ENCODE measurements around the gene HEG1. TPM values are rescaled to one million over a fixed set of nuclear protein-coding genes. Genes with fewer than 3 reads are reported as not detected.

HEG1 gene
- total RNA-seq, 2 donors from 2014 or later = 9.8 to 13.9 TPM

- Mint-ChIP-seq H3K36me3 (peaks cover 9 to 15% of the 10 kb centered on the region in 2 donors), H3K27ac (no peak overlapping the region), H3K9me3 (no peaks in the 10 kb centered on the region)
- no peak for DNase-seq (ENCODE audit: low spot score in 2 of 2)
- ATAC-seq = no peak
These were observed 58.2 kb downstream of the HEG1 start for GRCh38 chr3:124997303-124998246.

- H3K36me3 Mint-ChIP-seq = peaks cover 0 to 10% of the 10 kb centered on the region in 2 donors
- H3K27ac Mint-ChIP-seq = no peak overlapping the region
- ATAC-seq (peak; percentile 84 to 85), DNase-seq (ENCODE audit: low spot score in 2 of 2) (peak in 1 of 2 donors; percentile 31)
- H3K9me3 Mint-ChIP-seq = no peaks in the 10 kb centered on the region
These were observed 60.3 kb downstream of the HEG1 start for GRCh38 chr3:124995460-124995994.

GRCh38 chr3:124993466-124993865 is 62.3 kb downstream of the HEG1 start:
- DNase-seq (ENCODE audit: low spot score in 2 of 2) = no peak
- no peak for ATAC-seq
- Mint-ChIP-seq H3K36me3 (peaks cover 0 to 10% of the 10 kb centered on the region in 2 donors), H3K27ac (no peak overlapping the region), H3K9me3 (no peaks in the 10 kb centered on the region)

- DNase-seq (ENCODE audit: low spot score in 2 of 2) = no peak
- no peaks in the 10 kb centered on the region for H3K36me3 Mint-ChIP-seq
- H3K27ac Mint-ChIP-seq = no peak overlapping the region
- H3K9me3 Mint-ChIP-seq = no peaks in the 10 kb centered on the region
- ATAC-seq = no peak
These were observed 63.8 kb downstream of the HEG1 start for GRCh38 chr3:124992041-124992440.

DNA sequence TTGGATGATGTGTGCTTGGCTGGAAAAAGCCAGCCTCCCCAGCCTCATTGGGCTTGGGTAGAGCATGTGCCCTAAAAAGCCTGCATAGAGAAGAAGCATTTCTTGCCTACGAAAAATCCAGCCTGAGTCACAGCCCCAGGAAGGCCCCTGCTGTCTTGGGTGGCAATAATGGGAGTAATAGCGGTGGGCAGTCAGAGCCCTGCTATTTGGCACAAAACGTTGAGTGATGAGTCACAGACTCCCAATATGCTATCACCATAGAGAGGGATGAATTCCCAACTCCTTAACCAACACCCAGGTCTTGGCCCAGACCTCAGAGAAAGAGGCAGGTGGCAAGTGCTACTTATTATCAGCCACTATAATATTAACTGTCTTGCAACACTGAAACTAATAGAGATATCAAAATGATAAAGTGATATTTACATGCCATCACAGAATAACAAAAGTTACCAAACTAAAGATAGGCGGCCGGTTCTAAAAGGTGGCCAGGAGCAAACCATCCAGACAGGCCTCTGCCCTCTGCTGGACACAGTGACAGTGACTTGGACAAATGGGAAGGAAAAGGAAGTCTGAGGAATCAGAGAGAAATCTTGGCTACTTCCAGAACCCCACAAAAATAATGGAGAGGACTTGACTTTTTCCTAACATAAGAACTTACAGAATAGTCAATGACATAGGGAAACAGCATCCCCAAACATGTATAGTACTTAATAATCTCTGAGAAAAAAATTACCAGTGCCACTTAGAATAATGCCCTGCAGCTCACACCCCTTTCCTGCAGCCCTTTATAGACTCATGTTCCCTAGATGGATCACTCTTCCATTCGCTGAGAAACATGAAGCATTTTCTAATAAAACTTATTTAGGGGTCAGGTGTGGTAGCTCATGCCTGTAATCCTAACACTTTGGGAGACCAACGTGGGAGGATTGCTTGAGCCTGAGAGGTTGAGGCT is 69.3 kb downstream of the HEG1 start:
- H3K9me3 Mint-ChIP-seq = no peaks in the 10 kb centered on the region
- peaks cover 0 to 7% of the 10 kb centered on the region in 2 donors for H3K36me3 Mint-ChIP-seq
- peak overlapping the region in 1 of 2 donors; percentile 62 for H3K27ac Mint-ChIP-seq
- no peak for DNase-seq (ENCODE audit: low spot score in 2 of 2)
- ATAC-seq = no peak

- ATAC-seq = no peak
- no peak for DNase-seq (ENCODE audit: low spot score in 2 of 2)
- peak overlapping the region in 1 of 2 donors; percentile 62 for H3K27ac Mint-ChIP-seq
- no peaks in the 10 kb centered on the region for H3K9me3 Mint-ChIP-seq
- peaks cover 0 to 7% of the 10 kb centered on the region in 2 donors for H3K36me3 Mint-ChIP-seq
These were observed 70.4 kb downstream of the HEG1 start for GRCh38 chr3:124985349-124985748.

GRCh38 chr3:124984754-124985153 is 71.0 kb downstream of the HEG1 start:
- Mint-ChIP-seq H3K9me3 (no peaks in the 10 kb centered on the region), H3K36me3 (peaks cover 0 to 7% of the 10 kb centered on the region in 2 donors), H3K27ac (peak overlapping the region in 1 of 2 donors; percentile 33)
- DNase-seq (ENCODE audit: low spot score in 2 of 2) (no peak), ATAC-seq (no peak)

DNA sequence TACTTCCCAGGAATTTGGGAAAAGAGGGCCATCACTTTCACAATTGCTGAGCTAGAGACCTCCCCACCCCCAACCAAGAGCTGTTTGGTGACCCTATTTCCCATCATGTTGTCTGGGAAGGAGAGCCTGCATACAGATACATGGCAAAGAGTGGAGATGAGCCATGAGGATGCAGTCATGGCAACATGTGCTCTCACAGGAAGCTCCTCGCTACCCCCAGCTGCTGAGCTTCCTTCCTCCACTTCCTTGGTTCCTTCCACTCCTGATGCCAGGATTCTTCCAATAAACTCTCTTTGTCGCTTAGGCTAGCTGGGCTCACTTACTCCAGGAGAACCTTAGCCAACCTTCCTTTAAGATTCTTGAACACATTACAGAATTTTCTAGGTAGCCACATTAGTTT is 72.9 kb downstream of the HEG1 start:
- DNase-seq (ENCODE audit: low spot score in 2 of 2) (no peak), ATAC-seq (no peak)
- H3K27ac Mint-ChIP-seq = peak overlapping the region in 1 of 2 donors; percentile 33
- no peaks in the 10 kb centered on the region for H3K9me3 Mint-ChIP-seq
- H3K36me3 Mint-ChIP-seq = peaks cover 0 to 7% of the 10 kb centered on the region in 2 donors

DNA sequence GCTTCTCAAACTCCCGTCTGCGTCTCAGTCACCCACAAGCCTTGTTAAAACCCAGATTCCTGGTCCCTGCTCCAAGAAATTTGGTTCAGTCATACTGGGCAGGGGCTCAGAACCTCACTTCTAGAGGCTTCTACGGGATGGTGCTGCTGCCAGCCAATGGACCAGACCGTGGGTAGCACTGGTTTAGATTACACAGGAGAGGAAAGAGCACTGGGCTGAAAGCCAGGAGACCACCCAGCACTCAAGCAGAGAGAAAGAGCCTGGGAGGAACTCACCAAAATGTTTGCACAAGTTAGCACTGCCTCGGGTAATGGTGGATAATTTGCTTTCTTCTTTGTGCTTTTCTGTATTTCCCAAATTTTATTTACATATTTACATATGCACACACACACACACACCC is 74.3 kb downstream of the HEG1 start:
- H3K27ac Mint-ChIP-seq = no peak overlapping the region
- peaks cover 8 to 13% of the 10 kb centered on the region in 2 donors for H3K36me3 Mint-ChIP-seq
- H3K9me3 Mint-ChIP-seq = no peaks in the 10 kb centered on the region
- ATAC-seq (no peak), DNase-seq (ENCODE audit: low spot score in 2 of 2) (no peak)

- Mint-ChIP-seq H3K36me3 (peaks cover 8% of the 10 kb centered on the region in 2 donors), H3K27ac (no peak overlapping the region), H3K9me3 (no peaks in the 10 kb centered on the region)
- DNase-seq (ENCODE audit: low spot score in 2 of 2) (no peak), ATAC-seq (no peak)
These were observed 77.2 kb downstream of the HEG1 start for GRCh38 chr3:124978627-124979026.

DNA sequence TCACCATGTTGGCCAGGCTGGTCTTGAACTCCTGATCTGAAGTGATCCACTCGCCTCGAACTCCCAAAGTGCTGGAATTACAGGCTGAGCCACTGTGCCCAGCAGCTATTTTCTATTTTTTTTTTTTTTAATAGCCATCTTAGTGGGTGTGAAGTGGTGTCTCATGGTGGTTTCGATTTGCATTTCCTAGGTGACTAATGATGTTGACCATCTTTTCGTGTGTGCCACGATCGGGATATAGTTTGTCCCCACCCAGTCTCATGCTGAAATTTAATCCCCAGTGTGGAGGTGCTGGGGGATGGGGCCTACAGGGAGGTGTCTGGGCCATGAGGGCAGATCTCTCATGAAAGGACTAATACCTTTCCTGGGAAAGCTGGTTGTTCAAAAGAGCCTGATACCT is 79.4 kb downstream of the HEG1 start:
- ATAC-seq (no peak), DNase-seq (ENCODE audit: low spot score in 2 of 2) (no peak)
- H3K36me3 Mint-ChIP-seq = peaks cover 7 to 8% of the 10 kb centered on the region in 2 donors
- H3K9me3 Mint-ChIP-seq = no peaks in the 10 kb centered on the region
- no peak overlapping the region for H3K27ac Mint-ChIP-seq

DNA sequence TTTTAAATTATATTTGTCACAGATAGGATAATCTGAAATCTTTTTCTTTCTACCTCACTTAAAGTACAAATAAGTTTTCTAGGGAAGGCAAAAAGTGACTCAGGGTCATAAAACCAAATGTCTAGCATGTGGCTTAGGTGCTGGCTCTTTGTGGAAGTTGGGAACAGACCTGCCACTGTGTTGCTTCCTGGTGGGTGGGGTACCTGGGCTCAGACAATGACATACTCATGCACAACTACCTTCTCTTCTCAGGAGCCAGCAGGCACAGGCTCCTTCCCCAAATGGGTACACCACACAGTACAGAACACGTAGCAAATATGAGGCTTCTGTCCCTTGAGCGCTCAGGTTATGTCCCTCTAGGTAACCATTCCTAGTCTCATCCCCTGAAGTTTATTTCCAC is 81.1 kb downstream of the HEG1 start:
- H3K36me3 Mint-ChIP-seq = peaks cover 8 to 15% of the 10 kb centered on the region in 2 donors
- no peaks in the 10 kb centered on the region for H3K9me3 Mint-ChIP-seq
- ATAC-seq (no peak), DNase-seq (ENCODE audit: low spot score in 2 of 2) (no peak)
- H3K27ac Mint-ChIP-seq = no peak overlapping the region

GRCh38 chr3:124973290-124973689 is 82.5 kb downstream of the HEG1 start:
- Mint-ChIP-seq H3K27ac (no peak overlapping the region), H3K9me3 (no peaks in the 10 kb centered on the region), H3K36me3 (peaks cover 8 to 15% of the 10 kb centered on the region in 2 donors)
- ATAC-seq = no peak
- no peak for DNase-seq (ENCODE audit: low spot score in 2 of 2)

DNA sequence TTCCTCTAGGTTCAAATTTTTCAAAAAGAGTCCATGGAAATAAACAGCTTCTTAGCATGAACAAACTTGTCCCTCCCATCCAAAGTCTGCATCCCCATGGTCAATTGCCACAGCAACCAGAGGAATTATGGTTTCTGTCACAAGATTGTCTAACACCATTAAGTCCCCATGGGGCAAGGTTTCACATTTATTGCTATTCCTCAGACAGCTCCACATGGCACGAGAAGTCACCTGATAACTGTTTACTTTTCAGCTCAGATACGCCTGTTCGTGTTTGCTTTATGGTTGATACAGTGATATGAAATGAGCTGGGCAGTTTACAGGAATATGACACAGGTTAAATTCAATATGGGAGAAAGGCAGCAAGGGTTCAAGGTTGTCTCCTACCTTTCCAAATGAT is 83.3 kb downstream of the HEG1 start:
- DNase-seq (ENCODE audit: low spot score in 2 of 2) (no peak), ATAC-seq (no peak)
- Mint-ChIP-seq H3K36me3 (peaks cover 7 to 15% of the 10 kb centered on the region in 2 donors), H3K27ac (no peak overlapping the region), H3K9me3 (no peaks in the 10 kb centered on the region)

GRCh38 chr3:124969963-124970722 is 85.7 kb downstream of the HEG1 start:
- ATAC-seq (no peak), DNase-seq (ENCODE audit: low spot score in 2 of 2) (no peak)
- Mint-ChIP-seq H3K27ac (peak overlapping the region in 1 of 2 donors; percentile 47), H3K9me3 (no peaks in the 10 kb centered on the region), H3K36me3 (peaks cover 0 to 9% of the 10 kb centered on the region in 2 donors)

DNA sequence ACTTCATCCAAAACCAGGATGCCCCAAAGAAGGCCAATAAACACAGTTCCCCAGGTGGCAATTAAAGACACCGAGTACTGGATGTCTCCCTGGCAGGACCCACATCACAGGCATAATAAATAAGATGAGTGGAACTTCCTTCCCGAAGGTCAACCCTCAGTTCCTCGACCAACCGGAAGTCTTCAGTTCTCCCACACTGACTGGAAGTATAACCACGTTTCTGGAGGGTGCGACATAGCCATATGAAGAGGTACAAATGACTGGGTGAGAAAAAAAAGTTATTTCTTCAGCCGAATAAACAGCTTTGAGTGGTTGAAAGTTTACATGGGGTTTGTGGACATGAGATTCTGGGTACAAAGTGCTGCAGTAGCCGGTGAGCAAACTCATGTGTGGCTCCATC is 86.6 kb downstream of the HEG1 start:
- Mint-ChIP-seq H3K9me3 (no peaks in the 10 kb centered on the region), H3K27ac (no peak overlapping the region), H3K36me3 (peaks cover 0 to 9% of the 10 kb centered on the region in 2 donors)
- DNase-seq (ENCODE audit: low spot score in 2 of 2) (no peak), ATAC-seq (peak; percentile 37 to 61)

Data from activated naive CD4-positive, alpha-beta T cell treated with anti-CD3 and anti-CD28 coated beads, Interleukin-2, amount 50 U/mL, for 72 hours (primary cell).